HG03025 (cell line): Measurements from ENCODE around the gene KRT26.
"Not testable (repeated sequence)": the region's sequence is repeated elsewhere in the genome, so short reads cannot be mapped to it uniquely, and the experiment has no call there.

Source experiments
- ATAC-seq: cut with Tn5 transposase; IDR thresholded peaks from one replicate; pipeline ENCODE4 v1.9.1; 2021; ENCODE audit warnings: mild to moderate bottlenecking, moderate library complexity; ENCODE audit not compliant: unreplicated experiment, low FRiP score

The KRT26 gene, protein sequence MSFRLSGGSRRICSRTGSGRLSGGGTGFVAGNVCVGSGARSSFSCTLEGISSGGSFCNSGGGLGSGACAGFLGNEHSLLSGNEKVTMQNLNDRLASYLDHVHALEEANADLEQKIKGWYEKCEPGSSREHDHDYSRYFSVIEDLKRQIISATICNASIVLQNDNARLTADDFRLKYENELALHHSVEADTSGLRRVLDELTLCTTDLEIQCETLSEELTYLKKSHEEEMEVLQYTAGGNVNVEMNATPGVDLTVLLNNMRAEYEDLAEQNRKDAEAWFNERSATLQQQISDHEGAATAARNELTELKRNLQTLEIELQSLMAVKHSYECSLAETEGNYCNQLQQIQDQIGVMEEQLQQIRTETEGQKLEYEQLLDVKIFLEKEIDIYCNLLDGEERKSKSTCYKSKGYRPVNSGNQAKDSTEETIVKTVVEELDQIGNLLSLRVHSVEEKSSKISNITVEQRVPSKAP

DNA sequence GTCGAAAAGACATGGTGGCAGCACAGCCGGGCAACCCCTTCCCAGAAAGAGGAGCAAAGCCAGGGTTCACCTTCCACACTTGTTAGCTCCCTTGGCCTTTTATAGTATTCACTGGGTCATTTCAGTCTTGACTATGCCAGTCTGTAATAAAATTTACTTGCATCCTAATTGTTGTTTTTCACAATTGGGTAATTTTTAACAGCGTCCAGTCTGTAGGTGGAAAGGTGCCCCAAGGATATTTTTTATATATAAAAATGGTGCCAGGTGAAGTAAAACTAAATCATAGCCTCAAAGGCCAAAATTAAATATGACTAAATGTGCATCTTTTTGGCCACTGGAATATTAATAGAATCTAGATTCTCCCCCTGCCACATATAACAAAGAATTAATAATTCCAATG, at the start of gene KRT26:
TSS of gene KRT26 (minus strand) at position 101 of the 400 bp plus-strand sequence. CDS start at position 13, 88 bp downstream.
- no peak for ATAC-seq

DNA sequence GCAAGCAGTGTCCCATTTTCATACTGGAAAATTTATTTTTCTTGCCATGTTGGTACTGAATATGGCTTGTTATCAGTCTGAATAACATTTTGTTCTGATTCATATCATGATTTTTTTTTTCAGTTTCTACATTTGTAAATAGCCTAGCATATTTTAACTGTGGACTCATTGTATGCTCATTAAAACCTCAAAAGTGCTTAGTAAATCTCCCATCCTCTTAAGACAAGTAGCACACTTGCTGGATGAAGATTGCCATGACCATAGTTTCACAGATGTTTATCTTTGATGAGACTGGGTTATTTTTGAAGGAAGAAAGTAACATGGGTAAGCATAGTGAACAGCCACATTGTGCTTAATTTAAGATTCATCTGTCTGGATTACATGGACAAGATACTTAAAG, 49.5 kb upstream of the KRT26 start:
- no peak for ATAC-seq

- ATAC-seq: no peak
Measured at GRCh38 chr17:40820228-40820838, 48.3 kb upstream of the KRT26 start.

GRCh38 chr17:40819528-40820125, 47.6 kb upstream of the KRT26 start:
- no peak for ATAC-seq

GRCh38 chr17:40818733-40819527, 46.9 kb upstream of the KRT26 start:
- ATAC-seq: peak; percentile 70

DNA sequence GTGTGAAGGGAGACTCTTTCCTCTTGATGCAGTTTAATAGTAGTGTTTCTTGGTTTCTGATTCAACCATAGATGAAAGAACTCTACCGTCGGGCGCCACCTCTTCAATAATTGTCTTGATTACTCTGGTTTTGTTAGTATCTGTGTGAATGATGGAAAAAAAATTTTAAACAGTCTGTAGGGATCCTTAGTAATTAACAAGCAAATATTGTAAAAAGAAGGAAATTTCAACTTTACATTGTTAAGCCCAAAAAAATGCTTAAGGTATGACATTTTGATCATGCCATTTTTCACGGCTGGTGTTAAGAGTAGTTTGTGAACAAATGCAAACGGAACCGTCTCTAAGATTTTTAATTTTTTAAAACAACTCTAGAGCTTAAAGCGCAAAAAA, 46.3 kb upstream of the KRT26 start:
- no peak for ATAC-seq

GRCh38 chr17:40817103-40817682, 45.2 kb upstream of the KRT26 start:
- ATAC-seq: no peak

GRCh38 chr17:40816569-40816968, 44.6 kb upstream of the KRT26 start:
- ATAC-seq: no peak

DNA sequence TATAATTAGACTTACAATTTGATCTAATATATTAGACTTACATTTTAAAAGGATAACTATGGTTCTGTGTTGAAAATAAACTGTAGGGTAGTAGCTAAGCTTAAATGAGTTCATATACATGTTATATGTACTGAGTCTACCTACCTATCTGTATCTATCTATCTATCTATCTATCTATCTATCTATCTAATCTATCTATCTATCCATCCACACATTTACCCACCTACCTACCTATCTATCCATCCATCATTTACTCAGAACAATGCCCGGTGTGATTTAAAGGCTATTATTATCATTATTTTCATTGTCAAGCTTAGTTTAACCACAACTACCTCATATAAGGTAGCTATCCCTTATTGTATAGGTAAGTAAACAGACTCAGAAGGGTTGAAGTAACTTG, 43.4 kb upstream of the KRT26 start:
- ATAC-seq: no peak

GRCh38 chr17:40814657-40815056, 42.7 kb upstream of the KRT26 start:
- not testable (repeated sequence) for ATAC-seq

GRCh38 chr17:40813804-40814203, 41.8 kb upstream of the KRT26 start:
- ATAC-seq: no peak

- ATAC-seq: no peak
Measured at GRCh38 chr17:40812639-40813038, 40.6 kb upstream of the KRT26 start.

DNA sequence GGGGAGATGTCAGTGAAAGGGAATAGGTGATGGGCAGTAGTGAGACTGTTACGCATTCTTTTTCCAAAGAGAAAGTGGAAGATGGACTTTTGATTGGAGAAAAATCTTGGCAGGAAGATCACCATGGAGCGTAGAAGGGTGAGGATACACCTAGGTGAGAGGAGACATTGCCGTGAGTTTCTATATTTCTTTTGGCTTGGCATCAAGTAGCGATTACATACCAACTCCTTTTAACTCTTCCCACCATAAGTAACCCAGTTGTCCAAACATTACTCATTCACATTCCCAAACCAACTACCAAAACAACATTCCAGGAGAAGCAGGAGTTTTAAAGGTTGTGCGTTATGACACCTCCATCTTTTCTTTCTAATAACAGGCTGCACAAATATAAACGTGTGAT, 38.5 kb upstream of the KRT26 start:
- ATAC-seq: no peak

- ATAC-seq: no peak
Measured at GRCh38 chr17:40809721-40810421, 37.9 kb upstream of the KRT26 start.

DNA sequence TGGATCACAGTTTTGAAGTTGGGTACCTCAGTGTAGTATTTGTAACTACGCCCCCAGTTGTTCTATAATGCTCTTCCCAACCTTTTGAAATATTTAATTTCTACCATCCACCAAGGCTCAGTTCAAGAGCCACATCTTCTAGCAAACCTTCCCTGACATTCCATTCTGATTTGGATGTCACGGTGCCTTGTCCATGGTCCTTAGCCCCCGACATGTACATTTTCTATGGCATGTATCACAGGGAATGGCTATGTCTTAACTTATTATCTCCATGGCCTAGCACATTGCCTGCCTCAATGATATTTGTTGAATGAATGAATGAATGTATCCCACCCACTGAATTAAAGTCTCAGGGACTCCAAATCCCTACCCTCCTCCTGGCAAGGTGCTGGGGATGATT, 34.1 kb upstream of the KRT26 start:
- ATAC-seq: no peak

GRCh38 chr17:40803617-40804082, 31.6 kb upstream of the KRT26 start:
- ATAC-seq: no peak

DNA sequence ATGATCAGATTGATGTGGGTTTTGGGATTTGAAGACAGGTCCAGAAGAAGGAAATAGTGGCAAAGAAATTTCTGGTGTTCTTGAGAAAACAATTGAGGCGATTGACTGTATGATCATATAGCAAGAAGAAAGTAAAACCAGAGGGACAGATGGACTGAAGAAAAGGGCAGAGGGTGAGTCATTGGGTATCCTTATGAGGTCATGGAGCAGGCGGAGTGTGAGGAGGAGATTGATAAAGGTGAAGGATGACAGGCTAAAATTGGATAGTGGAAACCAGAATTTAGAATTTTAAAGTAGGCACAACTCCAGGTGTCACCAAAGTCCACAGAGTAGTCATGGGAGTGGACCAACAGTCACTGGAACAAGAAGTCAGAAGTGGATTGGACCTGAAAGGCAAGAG, 29.2 kb upstream of the KRT26 start:
- no peak for ATAC-seq

DNA sequence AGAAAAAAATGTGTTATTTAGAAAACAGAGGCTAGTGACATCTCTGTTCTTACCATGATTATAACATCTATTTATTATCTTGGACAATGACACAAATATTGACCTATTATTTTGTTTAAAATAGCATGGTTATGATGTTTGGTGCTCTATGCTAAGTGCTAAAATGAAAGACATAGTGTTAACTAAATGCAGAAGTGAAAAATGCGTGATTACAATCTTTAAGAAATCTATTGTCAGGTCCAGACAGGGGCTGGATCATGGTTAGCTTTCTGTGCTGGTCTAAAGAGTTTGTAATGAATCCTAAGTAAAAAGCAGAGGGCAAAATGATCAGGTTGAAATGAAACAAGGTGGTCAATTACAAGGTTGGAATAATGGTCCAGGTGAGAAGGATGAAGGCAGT, 28.4 kb upstream of the KRT26 start:
- ATAC-seq: no peak

GRCh38 chr17:40799859-40800258, 27.9 kb upstream of the KRT26 start, which contains the start of gene KRT28:
KRT28 (minus strand) TSS chr17:40799959; CDS start chr17:40799893, 66 bp downstream.
- ATAC-seq: no peak

- ATAC-seq: no peak
Measured at GRCh38 chr17:40796846-40797245, 24.8 kb upstream of the KRT26 start.
